Right lobe of liver (tissue), 4 donors: ENCODE results near the gene KLF11.

Source experiments
- CTCF ChIP-seq, 4 donors: fragments of 200-600 bp in 3 of 4; fragments of 450-650 bp in 1 of 4; IDR thresholded peaks; one replicate each; pipeline versions ENCODE4 v1.5.1 to v1.8.0; 2016 to 2022; ENCODE audit warnings: antibody characterized with exemption in 4 of 4, mild to moderate bottlenecking in 2 of 4
- POLR2A ChIP-seq: fragments of 450-650 bp; IDR thresholded peaks from one replicate; pipeline ENCODE4 v1.6.1; 2017; ENCODE audit warnings: antibody characterized with exemption, mild to moderate bottlenecking
- donor health status: DM: no; HTN: no; CAD: no.
- donor health status: DM: no; HTN: no; CAD: no.
- donor health status: DM: no; HTN: yes; CAD: no.

GRCh38 chr2:10022445-10022844 lies 20.9 kb upstream of the KLF11 start:
- TF ChIP-seq CTCF (IDR thresholded peaks at IDR 0.05) (no peak), POLR2A (no peak)
